GM23338 (cell line): Measurements from ENCODE around the gene DNAJC1. TPM values are rescaled to one million over a fixed set of nuclear protein-coding genes. Genes with fewer than 3 reads are reported as not detected.
"Not testable (repeated sequence)": the region's sequence is repeated elsewhere in the genome, so short reads cannot be mapped to it uniquely, and the experiment has no call there.

Experiments used
- ATAC-seq: fragments of 200-7000 bp; cut with Tn5 transposase; 3 replicates; pipeline ENCODE4 v1.9.1; 2020
- DNase-seq: peaks from one replicate; pipeline ENCODE4 v3.0.0-alpha.2; 2015; ENCODE audit warnings: low spot score
- H2AFZ ChIP-seq: fragments of 200-600 bp; sonication (generic); 2 replicates; pipeline ENCODE4 v1.8.0; 2016; ENCODE audit warnings: antibody characterized with exemption, mild to moderate bottlenecking, moderate library complexity
- H3F3A ChIP-seq: fragments of 200-600 bp; sonication (generic); replicated peaks from 2 replicates; pipeline ENCODE4 v1.8.0; 2017; ENCODE audit warnings: antibody characterized with exemption, mixed run types, low read depth
- H3K27ac ChIP-seq: fragments of 200-600 bp; sonication (generic); 2 replicates; pipeline ENCODE4 v1.6.1; 2016; ENCODE audit warnings: low read depth
- H3K27me3 ChIP-seq: fragments of 200-600 bp; sonication (generic); 2 replicates; pipeline ENCODE4 v1.8.0; 2016; ENCODE audit warnings: mild to moderate bottlenecking, mixed run types, moderate library complexity; ENCODE audit not compliant: insufficient read depth
- H3K36me3 ChIP-seq: fragments of 200-600 bp; sonication (generic); 2 replicates; pipeline ENCODE4 v1.8.0; 2016; ENCODE audit warnings: mild to moderate bottlenecking; ENCODE audit not compliant: insufficient read depth
- H3K4me1 ChIP-seq: fragments of 200-600 bp; sonication (generic); 2 replicates; pipeline ENCODE4 v1.8.0; 2016; ENCODE audit warnings: mild to moderate bottlenecking, moderate library complexity; ENCODE audit not compliant: insufficient read depth
- H3K4me2 ChIP-seq: fragments of 200-600 bp; sonication (generic); 2 replicates; pipeline ENCODE4 v1.7.1; 2017; ENCODE audit warnings: mixed run types
- H3K4me3 ChIP-seq: fragments of 200-600 bp; sonication (generic); 2 replicates; pipeline ENCODE4 v1.6.1; 2016; ENCODE audit warnings: mixed run types
- H3K79me2 ChIP-seq: fragments of 200-600 bp; sonication (generic); replicated peaks from 2 replicates; pipeline ENCODE4 v1.8.0; 2017; ENCODE audit warnings: mild to moderate bottlenecking; ENCODE audit not compliant: insufficient read depth
- H3K9me2 ChIP-seq: fragments of 200-600 bp; sonication (generic); 2 replicates; pipeline ENCODE4 v1.8.0; 2017; ENCODE audit not compliant: insufficient read depth
- H4K20me1 ChIP-seq: fragments of 200-600 bp; sonication (generic); replicated peaks from 2 replicates; pipeline ENCODE4 v1.8.0; 2017; ENCODE audit warnings: mild to moderate bottlenecking; ENCODE audit not compliant: insufficient read depth
- H3K27ac Mint-ChIP-seq: 2 replicates; pipeline ENCODE4 v1.8.0; 2020; ENCODE audit warnings: inconsistent platforms, mild to moderate bottlenecking, moderate library complexity, mixed read lengths
- H3K27me3 Mint-ChIP-seq: 3 replicates; pipeline ENCODE4 v1.8.0; 2022; ENCODE audit warnings: low read depth, mild to moderate bottlenecking, moderate library complexity, mixed read lengths, inconsistent platforms; ENCODE audit not compliant: insufficient read depth, poor library complexity
- H3K36me3 Mint-ChIP-seq: 3 replicates; pipeline ENCODE4 v1.8.0; 2021; ENCODE audit warnings: low read depth, mild to moderate bottlenecking, inconsistent platforms, moderate library complexity, mixed read lengths
- H3K4me1 Mint-ChIP-seq: 3 replicates; pipeline ENCODE4 v1.8.0; 2020; ENCODE audit warnings: mild to moderate bottlenecking, inconsistent platforms, mixed read lengths
- H3K4me3 Mint-ChIP-seq: 3 replicates; pipeline ENCODE4 v1.8.0; 2021; ENCODE audit warnings: moderate library complexity, mild to moderate bottlenecking, inconsistent platforms, mixed read lengths
- H3K9me3 Mint-ChIP-seq: 3 replicates; pipeline ENCODE4 v1.8.0; 2020; ENCODE audit warnings: moderate library complexity, mild to moderate bottlenecking, inconsistent platforms, mixed read lengths
- EZH2 ChIP-seq: fragments of 200-600 bp; sonication (generic); IDR thresholded peaks from one replicate; pipeline ENCODE4 v1.8.0; 2017; ENCODE audit warnings: antibody characterized with exemption, mild to moderate bottlenecking, low read depth; ENCODE audit not compliant: unreplicated experiment
- JUNB ChIP-seq: IDR thresholded peaks from one replicate; pipeline ENCODE4 v1.6.1; 2016; ENCODE audit warnings: antibody characterized with exemption; ENCODE audit not compliant: unreplicated experiment
- POLR2AphosphoS5 ChIP-seq: IDR thresholded peaks from 2 replicates; pipeline ENCODE4 v1.6.1; 2016; ENCODE audit warnings: antibody characterized with exemption, low read depth
- ZNF331 ChIP-seq: fragments of 250-450 bp; sonication (Bioruptor Pico); IDR thresholded peaks from 2 replicates; pipeline ENCODE4 v1.5.0; 2020; ENCODE audit warnings: low read depth, mild to moderate bottlenecking, moderate library complexity
- polyA plus RNA-seq: library from polyadenylated mRNA; unstranded; fragments of >200 nt; fragmentation: Nextera tagmentation; extraction: Ambion mirVana; gene quantifications from 2 replicates; pipeline ENCODE4 v1.2.1, GENCODE V29; 2016
- total RNA-seq: library from RNA; depleted of rRNA; stranded (reverse); fragments of >200 nt; shearing (Covaris generic); gene quantifications from 2 replicates; pipeline ENCODE4 v1.2.3, GENCODE V29; 2014
- TF ChIP-seq, protein P1 (sequence below): IDR thresholded peaks from 2 replicates; pipeline ENCODE4 v1.6.1; 2016; ENCODE audit warnings: antibody characterized with exemption
- TF ChIP-seq, protein P2 (sequence below), 2 experiments: fragments of 200-600 bp in 1 of 2; sonication (generic) in 1 of 2; conservative IDR thresholded peaks; 2 replicates each; pipeline versions ENCODE4 v1.5.1 to v1.6.1; 2016 to 2017; ENCODE audit warnings: antibody characterized with exemption in 2 of 2, low read depth in 2 of 2, mild to moderate bottlenecking in 2 of 2, moderate library complexity in 1 of 2
- TF ChIP-seq, protein P3 (sequence below): fragments of 250-450 bp; sonication (Bioruptor Pico); IDR thresholded peaks from 2 replicates; pipeline ENCODE4 v1.5.0; 2020; ENCODE audit warnings: mild to moderate bottlenecking, moderate library complexity

DNAJC1 gene
- total and polyA plus RNA-seq, 2 experiments from 2014 or later = 38.6 to 45.3 TPM

DNA sequence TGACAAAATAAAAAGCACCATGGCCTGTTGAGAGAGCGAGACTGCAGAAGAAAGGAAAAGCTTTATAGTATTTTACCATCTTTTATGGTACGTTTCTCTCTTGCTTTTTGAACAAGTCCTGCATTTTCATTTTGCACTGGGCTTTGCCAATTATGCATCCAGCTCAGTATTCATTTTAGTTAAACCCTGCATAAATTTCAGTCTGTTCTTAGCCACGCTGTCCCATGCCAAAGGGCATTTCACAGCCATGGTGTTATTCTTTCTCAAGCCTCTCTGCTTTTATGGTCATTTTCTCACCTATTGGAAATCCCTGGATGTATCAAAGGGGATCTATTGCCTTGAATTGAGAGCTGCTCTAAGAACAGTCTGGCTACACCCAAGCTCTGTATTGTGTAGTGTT lies 30.8 kb upstream of the DNAJC1 start:
- H3K79me2 ChIP-seq = no peaks in the 10 kb centered on the region
- ATAC-seq (no peak), DNase-seq (no peak)
- H4K20me1 ChIP-seq = no peaks in the 10 kb centered on the region
- Mint-ChIP-seq H3K27ac (no peak overlapping the region), H3K9me3 (peaks cover 22% of the 10 kb centered on the region), H3K4me1 (no peaks in the 10 kb centered on the region), H3K4me3 (no peak overlapping the region), H3K27me3 (no peaks in the 10 kb centered on the region), H3K36me3 (peaks cover 7% of the 10 kb centered on the region; the same call in 2 of the 3 replicates)
- H3K4me2 ChIP-seq = no peak overlapping the region
- TF ChIP-seq, protein P1, sequence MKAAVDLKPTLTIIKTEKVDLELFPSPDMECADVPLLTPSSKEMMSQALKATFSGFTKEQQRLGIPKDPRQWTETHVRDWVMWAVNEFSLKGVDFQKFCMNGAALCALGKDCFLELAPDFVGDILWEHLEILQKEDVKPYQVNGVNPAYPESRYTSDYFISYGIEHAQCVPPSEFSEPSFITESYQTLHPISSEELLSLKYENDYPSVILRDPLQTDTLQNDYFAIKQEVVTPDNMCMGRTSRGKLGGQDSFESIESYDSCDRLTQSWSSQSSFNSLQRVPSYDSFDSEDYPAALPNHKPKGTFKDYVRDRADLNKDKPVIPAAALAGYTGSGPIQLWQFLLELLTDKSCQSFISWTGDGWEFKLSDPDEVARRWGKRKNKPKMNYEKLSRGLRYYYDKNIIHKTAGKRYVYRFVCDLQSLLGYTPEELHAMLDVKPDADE = no peak
- no peak for TF ChIP-seq JUNB
- TF ChIP-seq, protein P2, sequence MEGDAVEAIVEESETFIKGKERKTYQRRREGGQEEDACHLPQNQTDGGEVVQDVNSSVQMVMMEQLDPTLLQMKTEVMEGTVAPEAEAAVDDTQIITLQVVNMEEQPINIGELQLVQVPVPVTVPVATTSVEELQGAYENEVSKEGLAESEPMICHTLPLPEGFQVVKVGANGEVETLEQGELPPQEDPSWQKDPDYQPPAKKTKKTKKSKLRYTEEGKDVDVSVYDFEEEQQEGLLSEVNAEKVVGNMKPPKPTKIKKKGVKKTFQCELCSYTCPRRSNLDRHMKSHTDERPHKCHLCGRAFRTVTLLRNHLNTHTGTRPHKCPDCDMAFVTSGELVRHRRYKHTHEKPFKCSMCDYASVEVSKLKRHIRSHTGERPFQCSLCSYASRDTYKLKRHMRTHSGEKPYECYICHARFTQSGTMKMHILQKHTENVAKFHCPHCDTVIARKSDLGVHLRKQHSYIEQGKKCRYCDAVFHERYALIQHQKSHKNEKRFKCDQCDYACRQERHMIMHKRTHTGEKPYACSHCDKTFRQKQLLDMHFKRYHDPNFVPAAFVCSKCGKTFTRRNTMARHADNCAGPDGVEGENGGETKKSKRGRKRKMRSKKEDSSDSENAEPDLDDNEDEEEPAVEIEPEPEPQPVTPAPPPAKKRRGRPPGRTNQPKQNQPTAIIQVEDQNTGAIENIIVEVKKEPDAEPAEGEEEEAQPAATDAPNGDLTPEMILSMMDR (conservative IDR thresholded peaks at IDR 0.05; ENCODE audit: low read depth in 2 of 2) = no peak
- TF ChIP-seq ZNF331 (CRISPR knock-in tag) = no peak
- no peak for TF ChIP-seq POLR2AphosphoS5
- TF ChIP-seq, protein P3, sequence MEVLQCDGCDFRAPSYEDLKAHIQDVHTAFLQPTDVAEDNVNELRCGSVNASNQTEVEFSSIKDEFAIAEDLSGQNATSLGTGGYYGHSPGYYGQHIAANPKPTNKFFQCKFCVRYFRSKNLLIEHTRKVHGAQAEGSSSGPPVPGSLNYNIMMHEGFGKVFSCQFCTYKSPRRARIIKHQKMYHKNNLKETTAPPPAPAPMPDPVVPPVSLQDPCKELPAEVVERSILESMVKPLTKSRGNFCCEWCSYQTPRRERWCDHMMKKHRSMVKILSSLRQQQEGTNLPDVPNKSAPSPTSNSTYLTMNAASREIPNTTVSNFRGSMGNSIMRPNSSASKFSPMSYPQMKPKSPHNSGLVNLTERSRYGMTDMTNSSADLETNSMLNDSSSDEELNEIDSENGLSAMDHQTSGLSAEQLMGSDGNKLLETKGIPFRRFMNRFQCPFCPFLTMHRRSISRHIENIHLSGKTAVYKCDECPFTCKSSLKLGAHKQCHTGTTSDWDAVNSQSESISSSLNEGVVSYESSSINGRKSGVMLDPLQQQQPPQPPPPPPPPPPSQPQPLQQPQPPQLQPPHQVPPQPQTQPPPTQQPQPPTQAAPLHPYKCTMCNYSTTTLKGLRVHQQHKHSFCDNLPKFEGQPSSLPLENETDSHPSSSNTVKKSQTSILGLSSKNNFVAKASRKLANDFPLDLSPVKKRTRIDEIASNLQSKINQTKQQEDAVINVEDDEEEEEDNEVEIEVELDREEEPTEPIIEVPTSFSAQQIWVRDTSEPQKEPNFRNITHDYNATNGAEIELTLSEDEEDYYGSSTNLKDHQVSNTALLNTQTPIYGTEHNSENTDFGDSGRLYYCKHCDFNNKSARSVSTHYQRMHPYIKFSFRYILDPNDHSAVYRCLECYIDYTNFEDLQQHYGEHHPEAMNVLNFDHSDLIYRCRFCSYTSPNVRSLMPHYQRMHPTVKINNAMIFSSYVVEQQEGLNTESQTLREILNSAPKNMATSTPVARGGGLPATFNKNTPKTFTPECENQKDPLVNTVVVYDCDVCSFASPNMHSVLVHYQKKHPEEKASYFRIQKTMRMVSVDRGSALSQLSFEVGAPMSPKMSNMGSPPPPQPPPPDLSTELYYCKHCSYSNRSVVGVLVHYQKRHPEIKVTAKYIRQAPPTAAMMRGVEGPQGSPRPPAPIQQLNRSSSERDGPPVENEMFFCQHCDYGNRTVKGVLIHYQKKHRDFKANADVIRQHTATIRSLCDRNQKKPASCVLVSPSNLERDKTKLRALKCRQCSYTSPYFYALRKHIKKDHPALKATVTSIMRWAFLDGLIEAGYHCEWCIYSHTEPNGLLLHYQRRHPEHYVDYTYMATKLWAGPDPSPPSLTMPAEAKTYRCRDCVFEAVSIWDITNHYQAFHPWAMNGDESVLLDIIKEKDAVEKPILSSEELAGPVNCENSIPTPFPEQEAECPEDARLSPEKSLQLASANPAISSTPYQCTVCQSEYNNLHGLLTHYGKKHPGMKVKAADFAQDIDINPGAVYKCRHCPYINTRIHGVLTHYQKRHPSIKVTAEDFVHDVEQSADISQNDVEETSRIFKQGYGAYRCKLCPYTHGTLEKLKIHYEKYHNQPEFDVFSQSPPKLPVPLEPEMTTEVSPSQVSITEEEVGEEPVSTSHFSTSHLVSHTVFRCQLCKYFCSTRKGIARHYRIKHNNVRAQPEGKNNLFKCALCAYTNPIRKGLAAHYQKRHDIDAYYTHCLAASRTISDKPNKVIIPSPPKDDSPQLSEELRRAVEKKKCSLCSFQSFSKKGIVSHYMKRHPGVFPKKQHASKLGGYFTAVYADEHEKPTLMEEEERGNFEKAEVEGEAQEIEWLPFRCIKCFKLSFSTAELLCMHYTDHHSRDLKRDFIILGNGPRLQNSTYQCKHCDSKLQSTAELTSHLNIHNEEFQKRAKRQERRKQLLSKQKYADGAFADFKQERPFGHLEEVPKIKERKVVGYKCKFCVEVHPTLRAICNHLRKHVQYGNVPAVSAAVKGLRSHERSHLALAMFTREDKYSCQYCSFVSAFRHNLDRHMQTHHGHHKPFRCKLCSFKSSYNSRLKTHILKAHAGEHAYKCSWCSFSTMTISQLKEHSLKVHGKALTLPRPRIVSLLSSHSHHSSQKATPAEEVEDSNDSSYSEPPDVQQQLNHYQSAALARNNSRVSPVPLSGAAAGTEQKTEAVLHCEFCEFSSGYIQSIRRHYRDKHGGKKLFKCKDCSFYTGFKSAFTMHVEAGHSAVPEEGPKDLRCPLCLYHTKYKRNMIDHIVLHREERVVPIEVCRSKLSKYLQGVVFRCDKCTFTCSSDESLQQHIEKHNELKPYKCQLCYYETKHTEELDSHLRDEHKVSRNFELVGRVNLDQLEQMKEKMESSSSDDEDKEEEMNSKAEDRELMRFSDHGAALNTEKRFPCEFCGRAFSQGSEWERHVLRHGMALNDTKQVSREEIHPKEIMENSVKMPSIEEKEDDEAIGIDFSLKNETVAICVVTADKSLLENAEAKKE (CRISPR knock-in tag) = no peak
- TF ChIP-seq EZH2 = no peak
- no peaks in the 10 kb centered on the region for H3K4me1 ChIP-seq
- no peak overlapping the region for H3K4me3 ChIP-seq
- H3K36me3 ChIP-seq = no peaks in the 10 kb centered on the region; the same call in 1 of the 2 replicates
- no peak overlapping the region for H2AFZ ChIP-seq
- H3K9me2 ChIP-seq = no peaks in the 10 kb centered on the region
- no peak overlapping the region for H3K27ac ChIP-seq
- no peaks in the 10 kb centered on the region for H3K27me3 ChIP-seq
- H3F3A ChIP-seq = no peaks in the 10 kb centered on the region

DNA sequence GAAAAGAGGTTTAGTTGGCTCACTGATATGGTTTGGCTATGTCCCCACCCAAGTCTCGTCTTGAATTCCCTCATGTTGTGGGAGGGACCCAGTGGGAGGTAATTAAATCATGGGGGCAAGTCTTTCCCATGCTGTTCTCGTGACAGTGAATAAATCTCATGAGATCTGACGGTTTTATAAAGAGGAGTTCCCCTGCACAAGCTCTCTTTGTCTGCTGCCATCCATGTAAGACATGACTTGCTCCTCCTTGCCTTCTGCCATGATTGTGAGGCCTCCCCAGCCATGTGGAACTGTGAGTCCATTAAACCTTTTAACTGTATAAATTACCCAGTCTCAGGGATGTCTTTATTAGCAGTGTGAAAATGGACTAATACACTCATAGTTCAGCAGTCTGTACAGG lies 28.7 kb upstream of the DNAJC1 start:
- H3K27ac Mint-ChIP-seq, H3K4me3 ChIP-seq, H3K36me3 ChIP-seq, H3K27ac ChIP-seq, H2AFZ ChIP-seq, H3K4me3 Mint-ChIP-seq, H3K27me3 ChIP-seq, H3K4me2 ChIP-seq, H3K4me1 Mint-ChIP-seq, H4K20me1 ChIP-seq, ATAC-seq, H3K4me1 ChIP-seq, H3F3A ChIP-seq, H3K79me2 ChIP-seq, H3K9me2 ChIP-seq, DNase-seq, H3K36me3 Mint-ChIP-seq, H3K27me3 Mint-ChIP-seq: not testable (repeated sequence)
- peaks cover 22% of the 10 kb centered on the region for H3K9me3 Mint-ChIP-seq
